Measurements from ENCODE around the gene KRTAP10-4.

GRCh38 chr21:44603911-44604310 lies 30.4 kb downstream of the KRTAP10-4 start:
- TF ChIP-seq ZBTB33 (IDR thresholded peaks at IDR 0.05) (no peak), CTCF (IDR thresholded peaks at IDR 0.05 in 2 of 3, conservative IDR thresholded peaks at IDR 0.05 in 1 of 3; ENCODE audit: control insufficient read depth in 2 of 3, extremely low read depth in 1 of 3, insufficient read depth in 1 of 3, low read depth in 3 of 3, low read length in 3 of 3) (no peak), REST (IDR thresholded peaks at IDR 0.05; ENCODE audit: low read depth, low read length) (no peak), RELA (IDR thresholded peaks at IDR 0.05; ENCODE audit: borderline replicate concordance, partially characterized antibody) (no peak), PAX8 (IDR thresholded peaks at IDR 0.05) (no peak), SUZ12 (IDR thresholded peaks at IDR 0.05; ENCODE audit: unreplicated experiment) (no peak), ZNF384 (IDR thresholded peaks at IDR 0.05; ENCODE audit: borderline replicate concordance, low read depth, low read length) (no peak), JUND (IDR thresholded peaks at IDR 0.05; ENCODE audit: low read depth, low read length) (no peak), FOXM1 (IDR thresholded peaks at IDR 0.05; ENCODE audit: low read depth, low read length) (no peak), FOS (IDR thresholded peaks at IDR 0.05; ENCODE audit: borderline replicate concordance, extremely low read depth, insufficient read length) (no peak), GABPA (IDR thresholded peaks at IDR 0.05; ENCODE audit: low read depth) (no peak), HCFC1 (IDR thresholded peaks at IDR 0.05; ENCODE audit: low read length) (no peak)

All from GM12878 (cell line).